Muscle of arm (tissue), 12 donors: ENCODE measurements around the gene C1QTNF12. TPM values are rescaled to one million over a fixed set of nuclear protein-coding genes. Genes with fewer than 3 reads are reported as not detected.

Experiments
- DNase-seq: peaks from one replicate; pipeline ENCODE4 v3.0.0-alpha.2; 2013
- polyA plus RNA-seq, 12 donors: library from polyadenylated mRNA; unstranded; fragments of 120-200 nt; gene quantifications; one replicate each; pipeline ENCODE4 v1.2.1, GENCODE V29; 2013; ENCODE audit not compliant: insufficient read length in 12 of 12

C1QTNF12 gene
- polyA plus RNA-seq, 12 donors = 2.0 to 5.4 (median 2.4) TPM; not detected in 2

DNA sequence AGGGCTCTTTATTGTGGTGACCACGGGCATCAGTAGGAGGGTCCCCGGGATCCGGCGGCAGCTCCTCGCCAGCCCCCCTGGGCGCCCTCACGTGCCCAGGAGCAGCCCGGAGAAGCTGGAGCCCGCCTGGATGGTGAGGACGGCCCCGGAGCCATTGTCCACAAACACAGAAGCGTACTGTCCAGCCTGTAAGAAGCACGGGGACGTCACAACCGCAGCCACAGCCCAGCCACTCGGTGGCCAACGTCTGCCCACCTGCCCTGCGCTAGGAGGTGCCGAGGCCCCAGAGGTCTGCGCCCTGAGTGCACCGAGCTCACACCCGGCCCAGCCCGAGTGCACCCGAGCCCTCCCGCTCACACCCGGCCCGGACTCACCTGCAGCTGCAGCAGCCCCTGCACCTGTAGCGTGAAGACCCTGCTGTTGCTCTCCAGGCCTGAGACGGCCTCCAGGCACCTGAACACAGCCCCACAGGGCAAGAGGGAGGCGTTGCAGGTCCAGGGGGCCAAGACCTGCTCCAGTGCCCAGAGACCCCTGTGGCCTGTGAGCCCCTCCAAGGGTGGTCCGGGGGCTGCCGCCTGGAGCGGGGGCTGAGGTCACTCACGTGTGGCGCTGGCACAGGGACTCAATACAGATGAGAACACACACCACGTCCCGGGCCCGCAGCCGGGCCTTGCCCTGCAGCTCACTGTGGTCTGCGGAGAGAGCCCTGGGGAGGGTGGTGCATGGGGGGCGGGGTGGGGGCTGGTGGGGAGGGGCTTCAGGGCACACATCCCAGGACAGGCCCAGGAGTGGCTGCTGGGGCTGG, 3.9 kb downstream of the C1QTNF12 start:
- no peak for DNase-seq

DNA sequence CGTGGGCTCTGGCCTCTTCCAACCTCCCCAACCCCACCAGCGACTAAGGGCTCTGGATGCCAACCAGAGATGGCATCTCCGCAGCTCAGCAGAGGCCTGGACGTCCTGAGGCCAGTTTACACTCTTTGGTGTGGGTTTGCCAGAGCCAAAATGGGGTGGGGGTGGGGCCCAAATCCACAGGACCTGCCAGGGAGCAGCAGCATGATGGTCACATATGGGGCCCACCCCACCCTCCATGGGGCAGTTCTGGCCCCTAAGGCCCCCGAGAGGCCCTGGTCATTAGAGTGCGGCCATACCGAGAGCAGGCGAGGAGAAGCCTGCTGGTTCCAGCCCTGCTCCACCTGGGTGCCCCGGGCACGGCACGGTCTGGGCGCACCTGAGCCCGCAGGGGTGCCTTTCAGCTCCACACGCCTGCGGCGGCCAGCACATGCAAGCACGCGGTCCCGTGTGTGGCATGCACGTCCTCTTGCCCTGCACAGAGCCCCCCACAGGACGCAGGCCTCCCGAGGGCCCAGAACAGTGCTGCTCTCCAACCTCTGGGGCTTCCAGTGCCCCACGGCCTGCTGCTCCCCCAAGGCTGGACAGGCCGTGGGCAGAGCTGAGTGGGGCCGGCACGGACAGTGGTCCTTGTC, 4.8 kb downstream of the C1QTNF12 start:
- no peak for DNase-seq

DNA sequence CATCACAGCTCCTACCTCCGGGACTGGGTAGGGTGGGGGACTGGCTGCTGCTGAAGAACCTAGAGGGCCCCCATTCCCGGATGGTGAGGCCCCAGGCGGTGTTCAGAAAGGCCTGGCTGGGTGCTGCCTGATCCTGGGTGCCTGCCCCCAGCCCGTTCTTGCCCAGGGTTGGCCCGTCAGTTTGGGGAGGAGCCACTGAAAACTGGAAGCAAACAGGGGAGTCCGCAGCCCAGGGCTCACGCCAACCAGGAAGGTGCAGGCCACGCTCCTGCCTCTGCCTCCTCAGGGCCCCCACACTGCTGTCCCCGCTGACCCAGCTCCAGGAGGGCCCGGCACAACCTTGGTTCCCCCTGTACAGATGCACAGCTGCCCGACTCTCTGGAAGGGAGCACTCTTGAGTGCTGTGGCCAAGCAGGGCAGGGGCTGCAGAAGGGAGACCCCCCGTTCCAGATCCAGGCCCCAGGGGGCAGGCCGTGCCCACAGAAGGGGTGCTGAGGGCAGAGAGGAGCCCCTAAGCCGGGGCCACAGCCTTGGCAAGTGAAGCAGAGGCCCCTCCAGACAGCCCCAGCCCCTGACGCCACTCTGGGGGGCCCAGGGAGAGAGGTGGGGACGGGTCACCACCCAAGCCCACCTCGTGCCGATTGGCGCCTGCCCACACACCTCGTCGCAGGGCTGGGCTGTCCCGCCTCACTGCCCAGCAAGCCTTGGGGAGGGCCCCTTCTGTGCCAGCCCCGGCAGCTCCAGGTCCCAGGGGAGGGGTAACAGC, 5.5 kb downstream of the C1QTNF12 start:
- no peak for DNase-seq

DNA sequence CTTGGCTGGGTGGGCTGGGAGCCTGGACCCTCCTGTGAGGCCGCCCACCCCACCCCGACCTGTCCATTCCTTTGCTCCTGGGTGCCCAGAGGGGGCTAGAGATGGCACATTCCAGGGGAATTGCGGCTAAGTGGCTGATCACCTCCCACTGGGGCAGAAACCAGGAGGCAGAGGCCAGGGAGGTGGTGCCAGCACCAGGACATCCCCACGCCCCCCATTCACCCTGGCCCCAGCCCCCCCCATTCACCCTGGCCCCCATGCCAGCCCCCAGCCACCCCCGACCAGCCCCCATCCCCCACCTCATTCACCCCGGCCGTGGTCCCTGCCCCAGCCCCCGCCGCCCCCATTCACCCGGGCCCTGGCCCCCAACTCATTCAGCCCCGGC, 6.2 kb downstream of the C1QTNF12 start:
- DNase-seq = no peak

DNA sequence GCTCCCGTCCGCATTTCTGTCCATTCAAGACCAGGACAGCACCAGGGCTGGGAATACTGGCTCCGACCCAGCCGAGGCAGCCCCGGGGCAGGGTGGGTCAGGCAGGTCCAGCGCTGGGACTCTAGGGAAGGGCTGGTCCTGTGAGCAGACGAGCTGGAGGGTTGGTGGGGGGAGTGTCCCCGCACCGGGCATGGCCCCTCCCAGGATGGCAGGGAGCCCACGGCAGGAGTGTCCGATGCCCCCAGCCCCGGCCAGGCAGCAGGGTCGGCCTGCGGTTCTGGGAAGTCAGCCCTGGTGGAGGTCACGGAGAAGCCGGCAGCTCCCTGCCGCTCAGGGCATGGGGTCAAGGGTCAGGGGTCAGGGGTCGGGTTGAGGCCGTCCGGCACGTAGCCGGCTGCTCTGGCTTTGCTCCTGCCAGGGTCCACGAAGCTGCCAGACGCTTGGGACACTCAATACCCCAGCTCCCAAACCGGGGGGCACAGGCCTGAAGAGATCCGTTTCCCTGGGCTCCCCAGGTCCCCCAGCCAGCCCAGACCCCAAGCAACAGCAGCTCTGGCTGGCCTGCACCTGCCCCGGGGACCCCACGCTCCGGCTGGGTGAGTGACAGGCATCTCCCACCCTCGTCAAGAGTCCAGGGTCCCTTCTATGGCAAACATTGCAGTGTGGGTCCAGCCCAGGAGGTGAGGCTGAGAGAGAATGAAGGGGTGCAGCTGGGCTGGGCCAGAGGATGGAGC, 6.7 kb downstream of the C1QTNF12 start:
- no peak for DNase-seq

- DNase-seq = no peak
These were observed 7.3 kb downstream of the C1QTNF12 start for GRCh38 chr1:1239227-1239613.

- no peak for DNase-seq
These were observed 7.8 kb downstream of the C1QTNF12 start for GRCh38 chr1:1238702-1239178.

- DNase-seq = no peak
These were observed 8.4 kb downstream of the C1QTNF12 start for GRCh38 chr1:1237874-1238701.

- DNase-seq = no peak
These were observed 9.3 kb downstream of the C1QTNF12 start for GRCh38 chr1:1236945-1237873.

GRCh38 chr1:1236176-1236763, 10.3 kb downstream of the C1QTNF12 start:
- no peak for DNase-seq

DNA sequence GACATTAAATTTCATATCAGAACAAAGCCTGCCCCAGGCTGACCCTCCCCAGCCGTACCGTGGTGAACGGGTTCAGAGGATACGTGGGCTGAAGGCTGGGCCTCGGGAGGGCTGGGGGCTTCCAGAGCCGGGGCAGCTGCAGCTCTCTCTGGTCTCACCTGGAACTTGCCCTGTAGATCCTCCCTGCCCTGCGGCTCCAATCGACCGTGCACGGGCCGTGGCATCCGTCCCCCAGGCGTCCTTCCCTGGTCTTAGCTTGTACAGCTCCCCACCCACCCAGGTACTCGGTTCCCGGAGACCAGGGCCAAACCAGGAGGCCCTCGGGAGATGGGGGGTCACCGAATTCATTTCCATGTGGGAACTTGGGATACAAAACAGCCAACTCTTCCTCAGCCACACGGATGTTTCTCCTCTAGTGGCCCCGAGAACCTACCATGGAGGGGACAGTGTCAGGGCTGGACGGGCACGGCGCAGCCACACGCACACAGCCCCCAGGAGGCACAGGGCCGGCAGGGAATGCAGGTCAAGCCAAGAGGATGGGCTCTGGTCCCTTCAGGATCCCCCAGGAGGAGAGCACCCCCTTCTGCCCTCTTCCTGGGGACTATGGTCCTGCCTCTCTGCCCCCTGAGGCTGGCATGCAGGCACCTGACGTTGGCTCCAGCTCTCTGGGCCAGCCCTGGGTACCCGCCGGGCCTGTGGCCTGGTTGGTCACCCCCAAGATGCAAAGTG, 11.3 kb downstream of the C1QTNF12 start:
- DNase-seq = no peak

DNA sequence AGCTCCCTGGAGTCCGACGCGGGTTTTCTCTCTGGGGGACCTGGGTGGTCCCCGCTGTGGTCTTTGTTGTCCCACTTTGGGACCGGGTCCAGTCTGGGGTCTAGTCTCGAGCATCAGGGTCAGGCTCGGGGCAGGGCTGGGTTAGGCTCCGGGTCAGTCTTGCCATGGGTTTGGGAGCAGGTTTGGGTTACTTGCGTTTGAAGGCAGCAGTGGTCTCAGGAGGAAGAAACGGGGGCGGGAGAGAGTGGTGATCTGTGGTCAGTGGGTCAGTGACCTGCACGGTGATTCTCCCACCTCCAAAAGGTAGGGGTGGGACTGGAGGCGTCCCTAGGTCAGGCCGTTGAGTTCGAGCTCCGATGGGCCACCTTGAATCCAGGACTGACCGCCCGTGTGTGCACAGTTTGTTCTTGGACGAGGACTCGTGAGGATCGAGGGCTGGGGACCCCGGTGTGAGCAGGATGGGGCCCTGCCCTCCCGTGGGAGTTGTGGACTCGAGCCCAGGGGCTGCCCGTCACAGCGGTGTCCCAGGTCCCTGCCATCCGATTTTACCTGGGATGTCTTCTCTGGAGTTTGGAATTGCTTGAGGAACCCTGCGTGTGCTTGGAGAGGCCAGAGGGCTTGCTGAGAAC, 12.2 kb downstream of the C1QTNF12 start:
- no peak for DNase-seq

GRCh38 chr1:1233567-1233892, 13.0 kb downstream of the C1QTNF12 start:
- DNase-seq = no peak

GRCh38 chr1:1232796-1233566, 13.5 kb downstream of the C1QTNF12 start:
- DNase-seq = no peak

DNA sequence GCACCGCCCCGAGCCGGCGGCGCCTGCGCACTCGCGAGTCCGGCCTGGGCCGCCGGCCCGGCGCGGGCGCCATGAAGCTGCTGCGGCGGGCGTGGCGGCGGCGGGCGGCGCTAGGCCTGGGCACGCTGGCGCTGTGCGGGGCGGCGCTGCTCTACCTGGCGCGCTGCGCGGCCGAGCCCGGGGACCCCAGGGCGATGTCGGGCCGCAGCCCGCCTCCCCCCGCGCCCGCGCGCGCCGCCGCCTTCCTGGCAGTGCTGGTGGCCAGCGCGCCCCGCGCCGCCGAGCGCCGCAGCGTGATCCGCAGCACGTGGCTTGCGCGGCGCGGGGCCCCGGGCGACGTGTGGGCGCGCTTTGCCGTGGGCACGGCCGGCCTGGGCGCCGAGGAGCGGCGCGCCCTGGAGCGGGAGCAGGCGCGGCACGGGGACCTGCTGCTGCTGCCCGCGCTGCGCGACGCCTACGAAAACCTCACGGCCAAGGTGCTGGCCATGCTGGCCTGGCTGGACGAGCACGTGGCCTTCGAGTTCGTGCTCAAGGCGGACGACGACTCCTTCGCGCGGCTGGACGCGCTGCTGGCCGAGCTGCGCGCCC, 14.2 kb downstream of the C1QTNF12 start, which contains the start of gene B3GALT6:
TSS of gene B3GALT6 (plus strand) at position 30 of the 588 bp plus-strand sequence. CDS start at position 72, 42 bp downstream.
- DNase-seq = no peak

DNA sequence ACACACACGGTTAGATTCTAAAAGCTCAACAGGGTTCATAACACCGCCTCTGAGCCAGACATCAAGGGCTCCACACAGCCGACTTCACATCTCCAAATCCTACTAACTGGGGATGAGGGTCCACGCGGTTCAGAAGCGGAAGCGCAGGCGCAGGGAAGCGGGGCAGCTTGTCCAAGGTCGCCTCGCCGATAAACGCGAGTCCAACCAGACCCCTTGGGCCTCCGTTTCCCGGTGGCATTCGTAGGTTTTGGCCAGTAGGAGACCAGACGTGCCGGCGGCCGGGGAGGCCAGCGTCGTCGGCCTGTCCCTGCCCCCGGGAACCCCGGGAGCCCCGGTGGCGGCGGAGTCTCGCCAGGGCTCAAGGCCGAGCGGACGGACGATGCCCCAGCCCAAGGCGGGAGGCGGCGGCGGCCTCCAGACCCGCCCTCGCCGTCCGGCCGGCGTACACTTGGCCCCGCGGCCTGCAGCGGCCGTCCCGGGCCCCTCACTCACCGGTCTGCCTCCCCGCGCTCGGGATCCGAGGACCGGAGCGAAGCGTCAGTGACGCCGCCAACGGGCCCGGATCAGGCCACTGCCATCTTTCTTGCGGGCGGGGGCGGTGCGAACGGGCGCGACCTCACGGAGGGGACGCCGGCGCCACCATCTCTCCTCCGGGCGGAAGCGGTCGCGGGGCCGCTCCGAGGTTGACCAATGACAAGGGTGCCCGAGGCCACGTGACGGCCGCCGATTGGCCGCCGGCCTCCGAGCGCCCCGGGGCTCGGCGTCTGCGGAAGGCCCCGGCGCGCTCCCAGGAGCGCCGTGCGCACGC, 14.9 kb downstream of the C1QTNF12 start, which contains the start of gene SDF4:
TSS of gene SDF4 (minus strand) at position 602 of the 808 bp plus-strand sequence. CDS start 3,229 bp downstream, outside the sequence.
- DNase-seq = peak; percentile 96
